H1 (cell line): ENCODE measurements around the gene ALOX15. TPM values are rescaled to one million over a fixed set of nuclear protein-coding genes. Genes with fewer than 3 reads are reported as not detected.

Source experiments
- CBX8 ChIP-seq: fragments of 300-800, 300-1000 bp; sonication (generic); IDR thresholded peaks from 2 replicates; pipeline ENCODE4 v1.7.1; 2016; ENCODE audit warnings: low read depth, low read length, borderline replicate concordance
- CTCF ChIP-seq, 3 experiments: IDR thresholded peaks; 1 replicate in 2 of 3; 2 replicates in 1 of 3; pipeline versions ENCODE4 v1.5.1 to v1.6.1; 2011; ENCODE audit warnings: low read length in 3 of 3, mild to moderate bottlenecking in 3 of 3, inconsistent platforms in 2 of 3, low read depth in 1 of 3, moderate library complexity in 1 of 3; ENCODE audit not compliant: insufficient read depth in 1 of 3; ENCODE audit errors: control extremely low read depth in 1 of 3
- polyA plus RNA-seq, 7 experiments: library from polyadenylated mRNA; depleted of rRNA in 3 of 7; stranded (reverse) in 5 of 7; unstranded in 2 of 7; fragments of >200 nt in 5 of 7; fragments of 200-250 nt in 2 of 7; gene quantifications; 1 replicate in 5 of 7; 2 replicates in 1 of 7; 4 replicates in 1 of 7; pipeline versions ENCODE4 v1.2.1 to v1.2.3, GENCODE V29; 2011 to 2013; ENCODE audit warnings: missing spikeins in 2 of 7, mixed read lengths in 2 of 7
- total RNA-seq: library from RNA; stranded (reverse); fragmentation: NEBNext Ultra II Directional; extraction: Animal tissue kit (Norgen Biotek cat#: 25700); gene quantifications from 2 replicates; pipeline ENCODE4 v1.2.1, GENCODE V29; 2021

Gene ALOX15
- total and polyA plus RNA-seq, 2 of the 8 experiments (the other 6 are each of a cell fraction or from before 2014, with no cell fraction given): 1.5 to 1.7 TPM

GRCh38 chr17:4678448-4679026 is 37.1 kb upstream of the ALOX15 start (continued):
- TF ChIP-seq CTCF (IDR thresholded peaks at IDR 0.05; ENCODE audit: control extremely low read depth in 1 of 3, insufficient read depth in 1 of 3, low read depth in 1 of 3, low read length in 3 of 3) (no peak), CBX8 (no peak)
